GM12878 (cell line): ENCODE results near the gene ATP5F1A.

Experiments used
- ATF2 ChIP-seq: IDR thresholded peaks from 2 replicates; pipeline ENCODE4 v1.6.1; 2012; ENCODE audit warnings: low read length, inconsistent platforms
- BCL11A ChIP-seq: IDR thresholded peaks from 2 replicates; pipeline ENCODE4 v1.6.1; 2011; ENCODE audit warnings: low read depth, low read length
- CTCF ChIP-seq, 3 experiments: IDR thresholded peaks in 2 of 3; conservative IDR thresholded peaks in 1 of 3; 2 replicates each; pipeline ENCODE4 v1.5.1; 2011; ENCODE audit warnings: low read depth in 3 of 3, low read length in 3 of 3, mild to moderate bottlenecking in 3 of 3, control low read depth in 2 of 3, moderate library complexity in 2 of 3, inconsistent platforms in 1 of 3, mixed read lengths in 1 of 3; ENCODE audit not compliant: control insufficient read depth in 2 of 3, insufficient read depth in 1 of 3; ENCODE audit errors: extremely low read depth in 1 of 3
- EP300 ChIP-seq, 2 experiments: fragments of 150-350 bp in 1 of 2; IDR thresholded peaks; 2 replicates each; pipeline ENCODE4 v1.6.1; 2011 to 2012; ENCODE audit warnings: low read depth in 2 of 2, low read length in 2 of 2, borderline replicate concordance in 1 of 2, improper control_type of control experiment in 1 of 2, inconsistent platforms in 1 of 2; ENCODE audit not compliant: control insufficient read depth in 1 of 2
- EZH2 ChIP-seq: IDR thresholded peaks from 2 replicates; pipeline ENCODE4 v1.6.1; 2012; ENCODE audit warnings: low read depth, mild to moderate bottlenecking, control low read depth, inconsistent platforms, low read length, borderline replicate concordance; ENCODE audit not compliant: control insufficient read depth
- MLLT1 ChIP-seq: fragments of 450-650 bp; IDR thresholded peaks from 2 replicates; pipeline ENCODE4 v1.6.1; 2016; ENCODE audit warnings: mild to moderate bottlenecking
- MXI1 ChIP-seq: fragments of 150-350 bp; IDR thresholded peaks from 2 replicates; pipeline ENCODE4 v1.6.1; 2011; ENCODE audit warnings: low read depth, mild to moderate bottlenecking, inconsistent platforms, low read length, improper control_type of control experiment
- POLR2AphosphoS2 ChIP-seq: IDR thresholded peaks from 2 replicates; pipeline ENCODE4 v1.6.1; 2011; ENCODE audit warnings: low read depth, mild to moderate bottlenecking, low read length, improper control_type of control experiment, moderate library complexity
- RAD21 ChIP-seq: IDR thresholded peaks from 2 replicates; pipeline ENCODE4 v1.6.1; 2011; ENCODE audit warnings: mild to moderate bottlenecking, low read depth, low read length, moderate library complexity; ENCODE audit not compliant: insufficient read depth
- SIN3A ChIP-seq: IDR thresholded peaks from 2 replicates; pipeline ENCODE4 v1.6.1; 2012; ENCODE audit warnings: low read depth, low read length, improper control_type of control experiment
- SUZ12 ChIP-seq: fragments of 200-600 bp; sonication (generic); IDR thresholded peaks from one replicate; pipeline ENCODE4 v1.6.1; 2018; ENCODE audit warnings: antibody characterized with exemption, mild to moderate bottlenecking; ENCODE audit not compliant: unreplicated experiment
- ZBTB4 ChIP-seq: fragments of 450-650 bp; formaldehyde crosslinking; IDR thresholded peaks from 2 replicates; pipeline ENCODE4 v1.4.0; 2022; ENCODE audit warnings: mild to moderate bottlenecking, moderate library complexity

GRCh38 chr18:46055838-46056230 is 42.3 kb downstream of the ATP5F1A start:
- TF ChIP-seq ATF2 (peak; percentile 1; the same call in 1 of the 2 replicates), ZBTB4 (no peak), SIN3A (no peak), EZH2 (no peak), CTCF (IDR thresholded peaks at IDR 0.05 in 2 of 3, conservative IDR thresholded peaks at IDR 0.05 in 1 of 3; ENCODE audit: control insufficient read depth in 2 of 3, extremely low read depth in 1 of 3, insufficient read depth in 1 of 3, low read depth in 3 of 3, low read length in 3 of 3) (no peak), MLLT1 (no peak), BCL11A (no peak), POLR2AphosphoS2 (no peak), SUZ12 (no peak), RAD21 (no peak), MXI1 (no peak), EP300 (IDR thresholded peaks at IDR 0.05; ENCODE audit: borderline replicate concordance in 1 of 2, control insufficient read depth in 1 of 2, low read depth in 2 of 2, low read length in 2 of 2) (no peak)
